ENCODE data around the gene RBM42.

The RBM42 gene

DNA sequence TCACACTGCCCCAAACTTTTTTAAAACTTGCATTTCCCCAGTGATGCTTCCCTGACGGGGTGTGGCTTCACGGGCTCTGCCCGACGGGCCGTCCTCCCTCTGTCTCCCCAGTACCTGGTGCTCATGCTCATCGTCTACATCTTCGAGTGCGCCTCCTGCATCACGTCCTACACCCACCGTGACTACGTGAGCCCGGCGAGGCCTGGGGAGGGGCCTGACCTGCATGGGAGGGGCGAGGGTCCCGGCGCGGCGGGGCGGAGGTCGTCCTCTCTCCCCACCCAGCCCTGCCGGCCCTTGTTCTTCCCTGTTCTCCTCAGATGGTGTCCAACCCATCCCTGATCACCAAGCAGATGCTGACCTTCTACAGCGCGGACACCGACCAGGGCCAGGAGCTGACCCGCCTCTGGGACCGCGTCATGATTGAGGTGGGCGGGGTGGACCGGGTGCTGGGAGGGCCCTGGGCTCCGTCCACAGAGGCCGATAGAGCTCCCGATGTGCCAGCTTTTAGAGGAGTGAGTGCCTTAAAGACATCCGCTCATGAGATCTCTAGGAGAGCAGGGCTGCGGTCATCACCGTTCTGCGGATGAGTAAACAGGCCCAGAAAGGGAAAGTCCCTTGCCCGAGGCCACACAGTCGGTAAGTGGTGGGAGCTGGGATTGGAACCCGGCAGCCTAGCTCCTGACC lies 44.4 kb downstream of the RBM42 start:
- Histone ChIP-seq H2BK15ac (replicated peaks; ENCODE audit: low read depth) (no peak overlapping the region), H3K4ac (ENCODE audit: low read depth, low read length) (no peak overlapping the region), H3K79me2 (ENCODE audit: control insufficient read depth, insufficient read depth, low read length) (no peaks in the 10 kb centered on the region), H4K5ac (ENCODE audit: low read length) (no peak overlapping the region), H3K9ac (ENCODE audit: low read length) (peak overlapping the region; percentile 57), H3K4me2 (ENCODE audit: low read length) (peak overlapping the region; percentile 56), H2BK5ac (ENCODE audit: low read length) (no peak overlapping the region), H3K27ac (ENCODE audit: low read depth, low read length) (no peak overlapping the region), H3K27me3 (ENCODE audit: insufficient read depth, low read length, poor library complexity) (no peaks in the 10 kb centered on the region), H2AK5ac (ENCODE audit: low read length) (no peak overlapping the region), H3K79me1 (ENCODE audit: low read length) (no peaks in the 10 kb centered on the region), H2BK120ac (ENCODE audit: low read depth, low read length) (no peak overlapping the region), H3K4me3 (ENCODE audit: low read length) (peak overlapping the region; percentile 31), H3K56ac (ENCODE audit: low read length) (peak overlapping the region; percentile 73), H4K8ac (ENCODE audit: low read depth, low read length) (no peak overlapping the region), H3K36me3 (ENCODE audit: control insufficient read depth, insufficient read depth, low read length) (no peaks in the 10 kb centered on the region), H3K23ac (ENCODE audit: low read length) (no peak overlapping the region), H3K18ac (ENCODE audit: low read length) (no peak overlapping the region), H3K4me1 (ENCODE audit: control insufficient read depth, low read depth, low read length) (no peaks in the 10 kb centered on the region)
- DNase-seq, result peak; percentile 65
- no CpG with 5 or more reads among the region's 39 CpGs for WGBS (ENCODE audit: extremely low coverage, insufficient coverage, low lambda C conversion rate)

DNA sequence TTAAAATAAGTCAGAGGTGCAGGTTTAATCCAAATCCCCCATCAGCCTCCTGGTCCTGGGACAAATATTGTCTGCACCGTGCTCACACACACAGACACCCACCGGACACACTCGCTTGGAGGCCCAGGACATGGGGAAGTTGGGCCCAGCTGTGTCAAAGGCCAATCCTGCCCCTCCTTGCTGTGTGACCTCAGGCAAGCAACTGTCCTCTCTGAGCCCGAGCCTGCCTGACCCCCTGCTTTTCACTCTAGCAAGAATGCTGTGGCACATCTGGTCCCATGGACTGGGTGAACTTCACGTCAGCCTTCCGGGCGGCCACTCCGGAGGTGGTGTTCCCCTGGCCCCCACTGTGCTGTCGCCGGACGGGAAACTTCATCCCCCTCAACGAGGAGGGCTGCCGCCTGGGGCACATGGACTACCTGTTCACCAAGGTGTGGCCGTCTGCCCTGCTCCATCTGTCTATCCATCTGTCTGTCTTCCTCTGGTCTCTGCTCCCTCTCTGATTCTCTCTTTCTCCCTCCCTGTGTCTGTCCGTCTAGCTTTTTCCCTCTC lies 46.8 kb downstream of the RBM42 start:
- H3K4me3 ChIP-seq (ENCODE audit: low read length), result no peak overlapping the region
- no peak overlapping the region for H3K18ac ChIP-seq (ENCODE audit: low read length)
- no peaks in the 10 kb centered on the region for H3K79me2 ChIP-seq (ENCODE audit: control insufficient read depth, insufficient read depth, low read length)
- H2AK5ac ChIP-seq (ENCODE audit: low read length), result no peak overlapping the region
- H2BK15ac ChIP-seq (replicated peaks; ENCODE audit: low read depth), result no peak overlapping the region
- H2BK120ac ChIP-seq (ENCODE audit: low read depth, low read length), result no peak overlapping the region
- H3K9ac ChIP-seq (ENCODE audit: low read length), result no peak overlapping the region
- H3K56ac ChIP-seq (ENCODE audit: low read length), result no peak overlapping the region
- WGBS (ENCODE audit: extremely low coverage, insufficient coverage, low lambda C conversion rate), result no CpG with 5 or more reads among the region's 15 CpGs
- no peak overlapping the region for H3K23ac ChIP-seq (ENCODE audit: low read length)
- no peaks in the 10 kb centered on the region for H3K27me3 ChIP-seq (ENCODE audit: insufficient read depth, low read length, poor library complexity)
- H4K5ac ChIP-seq (ENCODE audit: low read length), result no peak overlapping the region
- no peaks in the 10 kb centered on the region for H3K36me3 ChIP-seq (ENCODE audit: control insufficient read depth, insufficient read depth, low read length)
- no peaks in the 10 kb centered on the region for H3K79me1 ChIP-seq (ENCODE audit: low read length)
- H3K4ac ChIP-seq (ENCODE audit: low read depth, low read length), result no peak overlapping the region
- no peaks in the 10 kb centered on the region for H3K4me1 ChIP-seq (ENCODE audit: control insufficient read depth, low read depth, low read length)
- no peak overlapping the region for H2BK5ac ChIP-seq (ENCODE audit: low read length)
- no peak overlapping the region for H4K8ac ChIP-seq (ENCODE audit: low read depth, low read length)
- no peak overlapping the region for H3K27ac ChIP-seq (ENCODE audit: low read depth, low read length)
- no peak overlapping the region for H3K4me2 ChIP-seq (ENCODE audit: low read length)
- no peak for DNase-seq

Data from mesendoderm (in vitro differentiated cells).